Adipose tissue (tissue), 3 donors: ENCODE results near the gene WDR1. TPM values are rescaled to one million over a fixed set of nuclear protein-coding genes. Genes with fewer than 3 reads are reported as not detected.

Experiments
- H3K27ac ChIP-seq: one replicate; pipeline ENCODE4 v1.5.1; 2013; ENCODE audit warnings: low read depth, low read length
- WGBS, 3 donors: extraction: QIAGEN DNeasy Blood & Tissue Kit; methylation state at CpG; one replicate each; pipeline ENCODE4 v1.1.7; 2013; 5-methylcytosine and 5-hydroxymethylcytosine counted together
- polyA plus RNA-seq, 3 donors: library from polyadenylated mRNA; stranded (reverse); fragments of 200-250 nt; gene quantifications; one replicate each; pipeline ENCODE4 v1.2.3, GENCODE V29; 2013
- donor health status: healthy with polysubstance abuse.
- donor health status: Bipolar disorder and iron deficiency.
- donor health status: healthy.

WDR1 gene
- polyA plus RNA-seq, 3 donors: 52.1 to 153 (median 90.1) TPM

- no peak overlapping the region for H3K27ac ChIP-seq
- WGBS, 3 donors: 86 to 94% (median 88%) methylated on average over 12 of the region's 12 CpGs
Observed at GRCh38 chr4:10081218-10081606, 35.4 kb downstream of the WDR1 start.

- no peak overlapping the region for H3K27ac ChIP-seq
- 91 to 93% (median 92%) methylated on average over 10 of the region's 10 CpGs for WGBS, 3 donors
Observed at GRCh38 chr4:10080589-10081217, 35.9 kb downstream of the WDR1 start.

- no peak overlapping the region for H3K27ac ChIP-seq
- WGBS, 3 donors: 72 to 76% (median 75%) methylated on average over 8 of the region's 8 CpGs
Observed at GRCh38 chr4:10079912-10080588, 36.5 kb downstream of the WDR1 start.

GRCh38 chr4:10079256-10079655 lies 37.3 kb downstream of the WDR1 start:
- no peak overlapping the region for H3K27ac ChIP-seq
- 82 to 87% (median 87%) methylated on average over 15 of the region's 15 CpGs for WGBS, 3 donors

GRCh38 chr4:10078481-10079233 lies 37.9 kb downstream of the WDR1 start:
- H3K27ac ChIP-seq: no peak overlapping the region
- WGBS, 3 donors: 92 to 94% (median 93%) methylated on average over 23 to 26 of the region's 26 CpGs

- WGBS, 3 donors: 76 to 83% (median 77%) methylated on average over 36 to 38 of the region's 38 CpGs
- no peak overlapping the region for H3K27ac ChIP-seq
Observed at GRCh38 chr4:10077483-10078335, 38.9 kb downstream of the WDR1 start.

- WGBS, 3 donors: 85 to 90% (median 87%) methylated on average over 9 of the region's 9 CpGs
- no peak overlapping the region for H3K27ac ChIP-seq
Observed at GRCh38 chr4:10077076-10077475, 39.5 kb downstream of the WDR1 start.

GRCh38 chr4:10075953-10076391 lies 40.6 kb downstream of the WDR1 start:
- H3K27ac ChIP-seq: no peak overlapping the region
- 77 to 86% (median 81%) methylated on average over 11 of the region's 11 CpGs for WGBS, 3 donors

- 87% methylated on average over 20 of the region's 20 CpGs for WGBS, 3 donors
- no peak overlapping the region for H3K27ac ChIP-seq
Observed at GRCh38 chr4:10075158-10075863, 41.3 kb downstream of the WDR1 start.

GRCh38 chr4:10074767-10075105 lies 41.9 kb downstream of the WDR1 start:
- WGBS, 3 donors: 91 to 93% (median 92%) methylated on average over 7 of the region's 7 CpGs
- no peak overlapping the region for H3K27ac ChIP-seq

- no peak overlapping the region for H3K27ac ChIP-seq
Observed at GRCh38 chr4:10074076-10074766, 42.4 kb downstream of the WDR1 start.

GRCh38 chr4:10072420-10073017 lies 44.1 kb downstream of the WDR1 start:
- WGBS, 3 donors: 77 to 80% (median 78%) methylated on average over 7 of the region's 7 CpGs
- H3K27ac ChIP-seq: no peak overlapping the region

More at GRCh38 chr4:10074076-10074766, 42.4 kb downstream of the WDR1 start:
- WGBS, 3 donors: 90 to 94% (median 91%) methylated on average over 13 of the region's 13 CpGs

GRCh38 chr4:10069075-10069642 lies 47.4 kb downstream of the WDR1 start:
- WGBS, 3 donors: 91 to 93% (median 92%) methylated on average over 12 of the region's 12 CpGs
- no peak overlapping the region for H3K27ac ChIP-seq

- 88 to 91% (median 89%) methylated on average over 15 of the region's 15 CpGs for WGBS, 3 donors
- H3K27ac ChIP-seq: no peak overlapping the region
Observed at GRCh38 chr4:10066670-10067651, 49.6 kb downstream of the WDR1 start.

GRCh38 chr4:10066206-10066605 lies 50.4 kb downstream of the WDR1 start:
- no peak overlapping the region for H3K27ac ChIP-seq
- WGBS, 3 donors: 44 to 73% (median 62%) methylated on average over 2 of the region's 2 CpGs
